Heart right ventricle (tissue), 16 donors: Measurements from ENCODE around the gene OR52N1. TPM values are rescaled to one million over a fixed set of nuclear protein-coding genes. Genes with fewer than 3 reads are reported as not detected.

Experiments
- ATAC-seq, 8 donors: fragments of 200-7000 bp; cut with Tn5 transposase; one replicate each; pipeline ENCODE4 v1.9.1; 2020; ENCODE audit warnings: mild to moderate bottlenecking in 8 of 8, moderate library complexity in 8 of 8, moderate number of reproducible peaks in 1 of 8
- DNase-seq, 2 donors: peaks; one replicate each; pipeline ENCODE4 v3.0.0-alpha.2; 2020
- H3K27ac ChIP-seq, 10 donors: fragments of 200-600 bp; sonication (generic) in 2 of 10; one replicate each; pipeline versions ENCODE4 v1.5.0 to v1.8.0; 2020 to 2022; ENCODE audit warnings: mild to moderate bottlenecking in 3 of 10
- H3K27me3 ChIP-seq, 7 donors: fragments of 200-600 bp; one replicate each; pipeline ENCODE4 v1.8.0; 2021 to 2022; ENCODE audit warnings: mild to moderate bottlenecking in 2 of 7
- H3K36me3 ChIP-seq, 9 donors: fragments of 200-600 bp; sonication (generic) in 1 of 9; one replicate each; pipeline versions ENCODE4 v1.5.0 to v1.8.0; 2020 to 2022; ENCODE audit warnings: mild to moderate bottlenecking in 2 of 9
- H3K4me1 ChIP-seq, 9 donors: fragments of 200-600 bp; sonication (generic) in 1 of 9; one replicate each; pipeline versions ENCODE4 v1.5.0 to v1.8.0; 2020 to 2022; ENCODE audit warnings: mild to moderate bottlenecking in 4 of 9
- H3K4me3 ChIP-seq, 10 donors: fragments of 200-600 bp; sonication (generic) in 2 of 10; one replicate each; pipeline versions ENCODE4 v1.5.0 to v1.8.0; 2020 to 2022; ENCODE audit warnings: mild to moderate bottlenecking in 7 of 10, moderate library complexity in 2 of 10
- H3K9me3 ChIP-seq, 11 donors: fragments of 200-600 bp in 10 of 11; sonication (generic) in 2 of 11; one replicate each; pipeline versions ENCODE4 v1.5.0 to v1.8.0; 2013 to 2022; ENCODE audit warnings: mild to moderate bottlenecking in 2 of 11, control low read depth in 1 of 11, moderate library complexity in 1 of 11
- WGBS, 2 donors: extraction: QIAGEN DNeasy Blood & Tissue Kit; methylation state at CpG; one replicate each; pipeline ENCODE4 v1.1.7; 2013; ENCODE audit warnings: inconsistent platforms in 1 of 2; 5-methylcytosine and 5-hydroxymethylcytosine counted together
- intact Hi-C, 10 donors: fragments of 100-400 bp; cut with DNase I; formaldehyde crosslinking; loops; one replicate each; pipeline versions ENCODE4 v1.11.1 to v1.14.2; 2022
- polyA plus RNA-seq, 2 donors: library from polyadenylated mRNA; stranded (reverse); fragments of 200-250 nt; gene quantifications; one replicate each; pipeline ENCODE4 v1.2.3, GENCODE V29; 2013
- total RNA-seq, 10 donors: library from RNA; stranded (reverse); fragmentation: NEBNext Ultra II Directional in 3 of 10; extraction: Animal tissue kit (Norgen Biotek cat#: 25700) in 3 of 10; gene quantifications; one replicate each; pipeline versions ENCODE4 v1.2.1 to v1.2.4, GENCODE V29; 2021 to 2023
- TF ChIP-seq, protein P1 (sequence below), 9 donors: fragments of 200-600 bp; sonication (generic) in 2 of 9; IDR thresholded peaks; one replicate each; pipeline versions ENCODE4 v1.5.0 to v1.8.0; 2021 to 2022; ENCODE audit warnings: antibody characterized with exemption in 9 of 9, mild to moderate bottlenecking in 5 of 9, moderate library complexity in 1 of 9
- donor health status: Arrhythmogenic right ventricular cardiomyopathy.
- donor health status: ischemic (EF 13 %, LVEDD 7.1; RV severe dilation, severe dysfunction).
- donor health status: healthy with polysubstance abuse.
- donor health status: DM: no; HTN: yes; CAD: no.
- donor health status: DM: no; HTN: no; CAD: no.
- donor health status: ischemic (EF 25% LVEDD 6.9; RV normal size, moderate dysfunction).
- donor health status: ischemic (EF 25% LVEDD 5.7; RV mildly dilated, moderate dysfunction).
- donor health status: healthy.
- donor health status: DM: yes; HTN: yes; CAD: no.
- donor health status: Ischemic cardiomyopathy.
- donor health status: ischemic (EF 35%, LVEDD 5.7; RV mildly dilated, moderate dysfunction).
- donor health status: nonischemic (EF 11% LVEDD 7.7; RV severe dilation, severe dysfunction).
- donor health status: DM: yes; HTN: yes; CAD: no.
- donor health status: PGD.
- donor health status: ischemic (EF 29% LVEDD 5.4; RV normal size, mild dysfunction).
- donor health status: nonischemic (EF 23%, LVEDD 6.1; RV moderate dilation, normal function).

Gene OR52N1
- total and polyA plus RNA-seq, 12 donors: 0.09 TPM; not detected in 11

DNA sequence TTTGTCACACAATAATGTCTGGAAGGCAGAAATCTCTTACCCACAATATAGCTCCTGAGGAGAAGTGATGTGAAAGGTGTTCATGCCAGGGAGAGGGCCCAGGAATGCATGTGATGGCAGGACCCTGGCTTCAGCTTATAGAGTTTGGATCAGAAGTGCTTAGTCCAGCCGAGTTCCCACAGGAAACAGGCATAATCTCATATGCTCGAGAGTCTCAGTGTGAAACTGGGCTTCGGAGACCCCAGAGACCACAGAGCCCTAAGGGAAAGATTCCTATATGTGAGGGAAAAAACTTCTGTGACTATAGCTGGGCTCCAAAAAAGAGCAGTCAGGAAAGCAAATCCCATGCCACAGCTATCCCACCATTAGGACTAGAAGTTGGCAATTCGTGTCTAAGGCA is 7.8 kb downstream of the OR52N1 start, which contains the start of gene OR52N5:
OR52N5 (minus strand) TSS at position 101 of the 400 bp plus-strand sequence. CDS start 4,721 bp downstream, outside the sequence.
- no peaks in the 10 kb centered on the region for H3K4me1 ChIP-seq
- no peak for DNase-seq
- TF ChIP-seq, protein P1, sequence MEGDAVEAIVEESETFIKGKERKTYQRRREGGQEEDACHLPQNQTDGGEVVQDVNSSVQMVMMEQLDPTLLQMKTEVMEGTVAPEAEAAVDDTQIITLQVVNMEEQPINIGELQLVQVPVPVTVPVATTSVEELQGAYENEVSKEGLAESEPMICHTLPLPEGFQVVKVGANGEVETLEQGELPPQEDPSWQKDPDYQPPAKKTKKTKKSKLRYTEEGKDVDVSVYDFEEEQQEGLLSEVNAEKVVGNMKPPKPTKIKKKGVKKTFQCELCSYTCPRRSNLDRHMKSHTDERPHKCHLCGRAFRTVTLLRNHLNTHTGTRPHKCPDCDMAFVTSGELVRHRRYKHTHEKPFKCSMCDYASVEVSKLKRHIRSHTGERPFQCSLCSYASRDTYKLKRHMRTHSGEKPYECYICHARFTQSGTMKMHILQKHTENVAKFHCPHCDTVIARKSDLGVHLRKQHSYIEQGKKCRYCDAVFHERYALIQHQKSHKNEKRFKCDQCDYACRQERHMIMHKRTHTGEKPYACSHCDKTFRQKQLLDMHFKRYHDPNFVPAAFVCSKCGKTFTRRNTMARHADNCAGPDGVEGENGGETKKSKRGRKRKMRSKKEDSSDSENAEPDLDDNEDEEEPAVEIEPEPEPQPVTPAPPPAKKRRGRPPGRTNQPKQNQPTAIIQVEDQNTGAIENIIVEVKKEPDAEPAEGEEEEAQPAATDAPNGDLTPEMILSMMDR (IDR thresholded peaks at IDR 0.05): no peak
- no peaks in the 10 kb centered on the region for H3K36me3 ChIP-seq
- no peak within 1 kb of the TSS for H3K27ac ChIP-seq
- no peaks in the 10 kb centered on the region for H3K9me3 ChIP-seq
- intact Hi-C loops: no loop called here
- no peaks in the 10 kb centered on the region for H3K27me3 ChIP-seq
- whole genome bisulfite sequencing, 2 donors: 41 to 55% methylated on average over 4 of the region's 4 CpGs
- no peak for ATAC-seq
- no peak within 1 kb of the TSS for H3K4me3 ChIP-seq

DNA sequence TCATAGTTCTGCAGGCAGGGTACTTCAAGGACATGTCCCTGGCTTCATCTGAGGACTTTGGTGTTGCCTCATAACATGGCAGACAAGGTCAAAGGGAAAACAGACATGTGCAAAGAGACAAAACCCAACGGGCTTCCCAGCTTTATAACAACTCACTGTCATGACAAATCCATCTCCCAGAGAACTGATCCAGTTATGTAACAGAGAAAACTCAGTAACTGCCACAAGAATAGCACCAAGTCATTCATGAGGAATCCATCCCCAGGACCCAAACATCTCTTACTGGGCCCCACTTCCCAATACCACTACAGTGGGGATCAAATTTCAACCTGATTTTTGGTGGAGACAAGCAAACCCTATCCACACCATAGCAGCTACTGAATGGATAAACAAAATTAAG is 24.0 kb downstream of the OR52N1 start:
- H3K27ac ChIP-seq: no peak overlapping the region
- no peaks in the 10 kb centered on the region for H3K4me1 ChIP-seq
- H3K36me3 ChIP-seq: no peaks in the 10 kb centered on the region
- ATAC-seq (no peak), DNase-seq (no peak)
- no peak overlapping the region for H3K4me3 ChIP-seq
- intact Hi-C loops: loop anchor here in 1 of 10 donors (2.0 kb wide), 1 partner anchor 40 kb away; no protein-coding TSS in a partner anchor
- H3K27me3 ChIP-seq: no peaks in the 10 kb centered on the region
- TF ChIP-seq, protein P1 (IDR thresholded peaks at IDR 0.05): no peak
- no peaks in the 10 kb centered on the region for H3K9me3 ChIP-seq
- 60 to 75% methylated on average over 1 of the region's 1 CpG for WGBS, 2 donors

DNA sequence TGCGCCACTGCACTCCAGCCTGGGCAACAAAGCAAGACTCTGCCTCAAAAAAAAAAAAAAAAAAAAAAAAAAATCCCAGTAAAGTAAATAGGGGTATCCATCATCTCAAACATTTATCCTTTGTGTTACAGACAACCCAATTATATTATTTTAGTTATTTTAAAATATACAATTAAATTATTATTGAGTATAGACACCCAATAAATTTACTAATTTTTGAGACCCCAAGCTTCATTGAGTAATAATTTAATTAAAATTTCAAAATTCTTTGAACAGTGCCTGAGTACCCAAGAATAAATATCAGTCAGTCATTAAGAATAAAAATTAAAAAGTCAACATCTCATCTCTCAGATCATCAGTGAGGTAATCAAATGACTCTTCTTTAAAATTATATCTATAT is 37.1 kb downstream of the OR52N1 start, which contains the start of gene OR52N4:
OR52N4 (plus strand) TSS at position 301 of the 400 bp plus-strand sequence. CDS start 498 bp downstream, outside the sequence.
- H3K4me1 ChIP-seq: no peaks in the 10 kb centered on the region
- TF ChIP-seq, protein P1 (IDR thresholded peaks at IDR 0.05): no peak
- H3K4me3 ChIP-seq: no peak within 1 kb of the TSS
- ATAC-seq: no peak
- H3K27ac ChIP-seq: no peak within 1 kb of the TSS
- H3K27me3 ChIP-seq: no peaks in the 10 kb centered on the region
- WGBS, 2 donors: 91 to 92% methylated on average over 1 of the region's 1 CpG
- intact Hi-C loops: no loop called here
- DNase-seq: no peak
- H3K36me3 ChIP-seq: no peaks in the 10 kb centered on the region
- no peaks in the 10 kb centered on the region for H3K9me3 ChIP-seq

DNA sequence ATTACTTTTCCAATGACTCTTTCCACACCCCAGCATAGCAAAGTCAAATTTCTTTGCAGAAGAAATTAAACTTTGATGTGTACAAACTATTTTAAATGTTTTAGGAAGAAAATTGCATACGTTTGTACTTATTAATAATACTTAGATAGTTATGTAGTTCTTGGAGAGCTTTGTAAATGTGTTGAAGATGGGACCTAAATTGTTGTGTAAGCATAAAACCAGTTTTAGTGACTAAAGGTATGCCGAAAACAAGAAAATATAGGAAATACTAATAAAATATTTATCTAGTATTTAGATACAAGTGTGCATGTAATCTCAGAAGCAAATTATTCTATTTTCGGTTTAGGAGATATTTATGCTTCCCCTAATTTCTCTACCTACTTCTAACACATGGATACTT is 41.2 kb downstream of the OR52N1 start:
- H3K4me3 ChIP-seq: no peak overlapping the region
- peaks cover 0 to 6% (median 0%) of the 10 kb centered on the region in 11 donors for H3K9me3 ChIP-seq
- H3K4me1 ChIP-seq: no peaks in the 10 kb centered on the region
- DNase-seq: no peak
- no peaks in the 10 kb centered on the region for H3K36me3 ChIP-seq
- WGBS, 2 donors: 77% methylated on average over 3 of the region's 3 CpGs
- intact Hi-C loops: no loop called here
- TF ChIP-seq, protein P1 (IDR thresholded peaks at IDR 0.05): no peak
- no peak overlapping the region for H3K27ac ChIP-seq
- ATAC-seq: no peak
- no peaks in the 10 kb centered on the region for H3K27me3 ChIP-seq
